A673 (cell line): ENCODE measurements around the gene TTLL5. TPM values are rescaled to one million over a fixed set of nuclear protein-coding genes. Genes with fewer than 3 reads are reported as not detected.

Experiments used
- BruUV-seq: library from RNA; stranded (reverse); fragments of 400-500 nt; replicated peaks from 2 replicates; lab custom pipeline; 2021; lab: Mats Ljungman, UMichigan
- CTCF ChIA-PET: fragments of 300-600 bp; sonication (Branson Sonifier 250); formaldehyde crosslinking; loops from one replicate; lab custom pipeline; 2022; ENCODE audit warnings: antibody characterized with exemption; lab: Charles Lee
- POLR2A ChIA-PET: fragments of 300-600 bp; sonication (Branson Sonifier 250); formaldehyde crosslinking; loops from one replicate; lab custom pipeline; 2022; ENCODE audit warnings: antibody characterized with exemption; ENCODE audit not compliant: low non-redundant PET; lab: Charles Lee
- DNase-seq: peaks from one replicate; pipeline ENCODE4 v3.0.0-alpha.2; 2015; ENCODE audit warnings: low spot score
- H3K27ac ChIP-seq: fragments of 200-600 bp; sonication (generic); 2 replicates; pipeline ENCODE4 v1.5.1; 2016; ENCODE audit warnings: mixed run types, low read depth, mild to moderate bottlenecking, mixed read lengths, antibody characterized with exemption, low read length; ENCODE audit not compliant: poor library complexity, severe bottlenecking
- H3K27me3 ChIP-seq: fragments of 200-600 bp; sonication (generic); replicated peaks from 2 replicates; pipeline ENCODE4 v1.6.1; 2017; ENCODE audit warnings: mixed run types, low read depth, mild to moderate bottlenecking, mixed read lengths, antibody characterized with exemption, low read length; ENCODE audit not compliant: insufficient read depth, poor library complexity
- H3K36me3 ChIP-seq: fragments of 200-600 bp; sonication (generic); 2 replicates; pipeline ENCODE4 v1.6.1; 2016; ENCODE audit warnings: mixed run types, mild to moderate bottlenecking, mixed read lengths, antibody characterized with exemption, low read length; ENCODE audit not compliant: insufficient read depth, poor library complexity, severe bottlenecking
- H3K4me1 ChIP-seq: fragments of 200-600 bp; sonication (generic); 2 replicates; pipeline ENCODE4 v1.6.1; 2017; ENCODE audit warnings: mixed run types, mild to moderate bottlenecking, mixed read lengths, antibody characterized with exemption, low read length; ENCODE audit not compliant: insufficient read depth, poor library complexity, severe bottlenecking
- H3K4me3 ChIP-seq: fragments of 200-600 bp; sonication (generic); 2 replicates; pipeline ENCODE4 v1.5.1; 2016; ENCODE audit warnings: low read depth, mixed run types, mild to moderate bottlenecking, mixed read lengths, low read length; ENCODE audit not compliant: poor library complexity, severe bottlenecking
- H3K9me3 ChIP-seq: fragments of 200-600 bp; sonication (generic); 2 replicates; pipeline ENCODE4 v1.6.1; 2016; ENCODE audit warnings: mixed run types, low read depth, mild to moderate bottlenecking, mixed read lengths, antibody characterized with exemption, low read length; ENCODE audit not compliant: poor library complexity, severe bottlenecking
- CTCF ChIP-seq: fragments of 300-800, 200-600 bp; sonication (generic); conservative IDR thresholded peaks from 2 replicates; pipeline ENCODE4 v1.5.1; 2017; ENCODE audit warnings: low read depth, mild to moderate bottlenecking, antibody characterized with exemption, low read length, moderate library complexity, mixed read lengths
- EZH2 ChIP-seq: fragments of 200-600 bp; sonication (generic); IDR thresholded peaks from 2 replicates; pipeline ENCODE4 v1.6.1; 2017; ENCODE audit warnings: borderline replicate concordance, low read depth, mild to moderate bottlenecking, mixed read lengths, antibody characterized with exemption, low read length; ENCODE audit not compliant: poor library complexity, severe bottlenecking
- intact Hi-C: fragments of 100-400 bp; cut with micrococcal nuclease; formaldehyde crosslinking; loops from one replicate; pipeline ENCODE4 v1.10.0; 2022; ENCODE audit not compliant: unreplicated experiment
- total RNA-seq: library from RNA; stranded (reverse); gene quantifications from 2 replicates; pipeline ENCODE4 v1.2.3, GENCODE V29; 2021

Gene TTLL5
- total RNA-seq, 1 experiment from 2014 or later: 56.7 TPM

- Histone ChIP-seq H3K4me3 (no peak overlapping the region), H3K9me3 (no peaks in the 10 kb centered on the region), H3K4me1 (peaks cover 9% of the 10 kb centered on the region), H3K27ac (no peak overlapping the region), H3K36me3 (no peaks in the 10 kb centered on the region), H3K27me3 (no peaks in the 10 kb centered on the region)
- ChIA-PET POLR2A (no interaction called here), CTCF (no interaction called here)
- no peak for DNase-seq
- intact Hi-C loops: no loop called here
- TF ChIP-seq EZH2 (no peak), CTCF (no peak)
- BruUV-seq: no TSS peak
These were observed 210.3 kb downstream of the TTLL5 start for GRCh38 chr14:75871181-75871880.

GRCh38 chr14:75875958-75876357, 214.9 kb downstream of the TTLL5 start:
- H3K4me3 ChIP-seq: no peak overlapping the region
- ChIA-PET POLR2A (no interaction called here), CTCF (no interaction called here)
- DNase-seq: no peak
- H3K4me1 ChIP-seq: peaks cover 17% of the 10 kb centered on the region
- BruUV-seq: no TSS peak
- H3K27me3 ChIP-seq: no peaks in the 10 kb centered on the region
- intact Hi-C loops: no loop called here
- no peak for TF ChIP-seq EZH2
- TF ChIP-seq CTCF: no peak
- H3K9me3 ChIP-seq: no peaks in the 10 kb centered on the region
- H3K36me3 ChIP-seq: no peaks in the 10 kb centered on the region
- no peak overlapping the region for H3K27ac ChIP-seq

- no peaks in the 10 kb centered on the region for H3K27me3 ChIP-seq
- DNase-seq: no peak
- no peaks in the 10 kb centered on the region for H3K36me3 ChIP-seq
- intact Hi-C loops: no loop called here
- H3K4me1 ChIP-seq: peaks cover 17% of the 10 kb centered on the region
- CTCF ChIA-PET: no interaction called here
- POLR2A ChIA-PET: no interaction called here
- no peak for TF ChIP-seq EZH2
- TF ChIP-seq CTCF: no peak
- no peak overlapping the region for H3K4me3 ChIP-seq
- no peaks in the 10 kb centered on the region for H3K9me3 ChIP-seq
- BruUV-seq: no TSS peak
- no peak overlapping the region for H3K27ac ChIP-seq
These were observed 215.5 kb downstream of the TTLL5 start for GRCh38 chr14:75876530-75876929.
